Panc1 (cell line): ENCODE measurements around the gene PROSER1. TPM values are rescaled to one million over a fixed set of nuclear protein-coding genes. Genes with fewer than 3 reads are reported as not detected.

Experiments used
- ATAC-seq: fragments of 200-7000 bp; cut with Tn5 transposase; 2 replicates; pipeline ENCODE4 v1.9.1; 2020; ENCODE audit warnings: mild to moderate bottlenecking, moderate library complexity
- BruUV-seq: library from RNA; stranded (reverse); fragments of 400-500 nt; replicated peaks from 2 replicates; lab custom pipeline; 2021; lab: Mats Ljungman, UMichigan
- CTCF ChIA-PET: fragments of 300-600 bp; sonication (Branson Sonifier 250); formaldehyde crosslinking; loops from one replicate; lab custom pipeline; 2022; ENCODE audit warnings: antibody characterized with exemption; lab: Charles Lee
- POLR2A ChIA-PET: fragments of 300-600 bp; sonication (Branson Sonifier 250); formaldehyde crosslinking; loops from one replicate; lab custom pipeline; 2022; ENCODE audit warnings: antibody characterized with exemption; lab: Charles Lee
- DNase-seq: peaks from one replicate; pipeline ENCODE4 v3.0.0-alpha.2; 2010; ENCODE audit warnings: low read depth, low spot score
- H3K27ac ChIP-seq: 2 replicates; pipeline ENCODE4 v1.5.1; 2011; ENCODE audit warnings: mild to moderate bottlenecking, low read length, inconsistent platforms
- H3K27me3 ChIP-seq: fragments of 200-500 bp; sonication (Bioruptor generic); 2 replicates; pipeline ENCODE4 v1.6.0; 2014; ENCODE audit warnings: low read length, inconsistent platforms; ENCODE audit not compliant: control insufficient read depth, insufficient read depth
- H3K36me3 ChIP-seq: fragments of 200-500 bp; sonication (Bioruptor generic); 2 replicates; pipeline ENCODE4 v1.5.1; 2014; ENCODE audit warnings: inconsistent platforms, mild to moderate bottlenecking, low read length, moderate library complexity; ENCODE audit not compliant: control insufficient read depth, insufficient read depth
- H3K4me1 ChIP-seq: 2 replicates; pipeline ENCODE4 v1.5.1; 2011; ENCODE audit warnings: inconsistent platforms, mild to moderate bottlenecking, low read length, moderate library complexity; ENCODE audit not compliant: control insufficient read depth, insufficient read depth
- H3K4me3 ChIP-seq, 2 experiments: 2 replicates each; pipeline ENCODE4 v1.5.1; 2011 to 2012; ENCODE audit warnings: low read depth in 2 of 2, low read length in 2 of 2, mild to moderate bottlenecking in 2 of 2, inconsistent platforms in 1 of 2, moderate library complexity in 1 of 2
- H3K9me3 ChIP-seq: fragments of 200-500 bp; sonication (Bioruptor generic); 2 replicates; pipeline ENCODE4 v1.5.1; 2014; ENCODE audit warnings: low read depth, mild to moderate bottlenecking, inconsistent platforms, low read length, moderate library complexity; ENCODE audit not compliant: control insufficient read depth, insufficient read depth
- CTCF ChIP-seq: fragments of 450-650 bp; IDR thresholded peaks from 2 replicates; pipeline ENCODE4 v1.5.1; 2017; ENCODE audit warnings: mild to moderate bottlenecking
- POLR2AphosphoS5 ChIP-seq: IDR thresholded peaks from 2 replicates; pipeline ENCODE4 v1.6.1; 2012; ENCODE audit warnings: mild to moderate bottlenecking, low read depth, low read length, moderate library complexity
- SIN3A ChIP-seq: IDR thresholded peaks from 2 replicates; pipeline ENCODE4 v1.6.1; 2012; ENCODE audit warnings: low read depth, mild to moderate bottlenecking, low read length, moderate library complexity, borderline replicate concordance; ENCODE audit not compliant: insufficient read depth
- TCF7L2 ChIP-seq: IDR thresholded peaks from 2 replicates; pipeline ENCODE4 v1.6.1; 2011; ENCODE audit warnings: mild to moderate bottlenecking, low read depth, low read length, inconsistent platforms
- in situ Hi-C: cut with HindIII; loops from 2 replicates; pipeline ENCODE4 v1.10.0; 2016; ENCODE audit warnings: low sequenced_read_pairs, low pct_unique_long_range_greater_than_20kb
- intact Hi-C: fragments of 100-400 bp; cut with micrococcal nuclease; formaldehyde crosslinking; loops from one replicate; pipeline ENCODE4 v1.10.0; 2022; ENCODE audit not compliant: unreplicated experiment
- total RNA-seq: library from RNA; stranded (reverse); gene quantifications from one replicate; pipeline ENCODE4 v1.2.1, GENCODE V29; 2021; ENCODE audit not compliant: unreplicated experiment
- TF ChIP-seq, protein P1 (sequence below), 2 experiments: IDR thresholded peaks; 2 replicates each; pipeline ENCODE4 v1.6.1; 2011 to 2012; ENCODE audit warnings: low read depth in 2 of 2, control low read depth in 1 of 2, low read length in 1 of 2, mild to moderate bottlenecking in 1 of 2, moderate library complexity in 1 of 2; ENCODE audit not compliant: insufficient read depth in 1 of 2

The PROSER1 gene
- total RNA-seq, 1 experiment from 2014 or later, result 24.7 TPM

GRCh38 chr13:39073983-39074382 is 36.1 kb upstream of the PROSER1 start:
- 0 out of 2 replicates have a peak, but pooled peaks cover 2% of the 10 kb centered on the region for H3K27me3 ChIP-seq
- TF ChIP-seq POLR2AphosphoS5 (no peak), CTCF (no peak)
- POLR2A ChIA-PET, result no interaction called here
- H3K4me3 ChIP-seq, result no peak overlapping the region
- H3K9me3 ChIP-seq, result no peaks in the 10 kb centered on the region
- ATAC-seq (no peak), DNase-seq (no peak)
- no peaks in the 10 kb centered on the region for H3K4me1 ChIP-seq
- H3K36me3 ChIP-seq, result no peaks in the 10 kb centered on the region
- BruUV-seq, result no TSS peak
- H3K27ac ChIP-seq, result no peak overlapping the region
- intact Hi-C loops, result no loop called here
- in situ Hi-C loops, result no loop called here
- CTCF ChIA-PET, result no interaction called here

DNA sequence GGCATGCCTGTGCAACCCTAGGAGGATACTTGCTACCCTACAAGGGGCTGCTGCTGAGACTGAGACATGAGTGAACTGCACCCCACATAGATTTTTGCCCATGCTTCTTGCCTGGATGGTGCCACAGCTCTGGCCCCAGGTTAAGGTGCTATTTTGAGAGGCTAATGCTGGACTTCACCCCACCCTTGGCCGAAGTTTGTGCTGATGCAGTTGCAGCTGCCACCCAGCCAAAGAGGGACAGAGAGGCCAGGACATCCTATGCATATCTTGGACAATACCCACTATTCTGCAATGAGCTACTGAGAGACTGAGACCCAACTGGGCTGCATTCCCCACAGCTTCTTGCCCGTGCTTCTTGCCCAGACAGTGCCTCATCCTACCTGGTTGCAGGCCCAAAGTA is 35.0 kb upstream of the PROSER1 start:
- Histone ChIP-seq H3K4me1 (no peaks in the 10 kb centered on the region), H3K27ac (no peak overlapping the region), H3K9me3 (no peaks in the 10 kb centered on the region), H3K27me3 (0 out of 2 replicates have a peak, but pooled peaks cover 2% of the 10 kb centered on the region), H3K36me3 (no peaks in the 10 kb centered on the region), H3K4me3 (no peak overlapping the region)
- no peak for DNase-seq
- no peak for ATAC-seq
- ChIA-PET CTCF (no interaction called here), POLR2A (no interaction called here)
- no peak for TF ChIP-seq TCF7L2
- TF ChIP-seq, protein P1, sequence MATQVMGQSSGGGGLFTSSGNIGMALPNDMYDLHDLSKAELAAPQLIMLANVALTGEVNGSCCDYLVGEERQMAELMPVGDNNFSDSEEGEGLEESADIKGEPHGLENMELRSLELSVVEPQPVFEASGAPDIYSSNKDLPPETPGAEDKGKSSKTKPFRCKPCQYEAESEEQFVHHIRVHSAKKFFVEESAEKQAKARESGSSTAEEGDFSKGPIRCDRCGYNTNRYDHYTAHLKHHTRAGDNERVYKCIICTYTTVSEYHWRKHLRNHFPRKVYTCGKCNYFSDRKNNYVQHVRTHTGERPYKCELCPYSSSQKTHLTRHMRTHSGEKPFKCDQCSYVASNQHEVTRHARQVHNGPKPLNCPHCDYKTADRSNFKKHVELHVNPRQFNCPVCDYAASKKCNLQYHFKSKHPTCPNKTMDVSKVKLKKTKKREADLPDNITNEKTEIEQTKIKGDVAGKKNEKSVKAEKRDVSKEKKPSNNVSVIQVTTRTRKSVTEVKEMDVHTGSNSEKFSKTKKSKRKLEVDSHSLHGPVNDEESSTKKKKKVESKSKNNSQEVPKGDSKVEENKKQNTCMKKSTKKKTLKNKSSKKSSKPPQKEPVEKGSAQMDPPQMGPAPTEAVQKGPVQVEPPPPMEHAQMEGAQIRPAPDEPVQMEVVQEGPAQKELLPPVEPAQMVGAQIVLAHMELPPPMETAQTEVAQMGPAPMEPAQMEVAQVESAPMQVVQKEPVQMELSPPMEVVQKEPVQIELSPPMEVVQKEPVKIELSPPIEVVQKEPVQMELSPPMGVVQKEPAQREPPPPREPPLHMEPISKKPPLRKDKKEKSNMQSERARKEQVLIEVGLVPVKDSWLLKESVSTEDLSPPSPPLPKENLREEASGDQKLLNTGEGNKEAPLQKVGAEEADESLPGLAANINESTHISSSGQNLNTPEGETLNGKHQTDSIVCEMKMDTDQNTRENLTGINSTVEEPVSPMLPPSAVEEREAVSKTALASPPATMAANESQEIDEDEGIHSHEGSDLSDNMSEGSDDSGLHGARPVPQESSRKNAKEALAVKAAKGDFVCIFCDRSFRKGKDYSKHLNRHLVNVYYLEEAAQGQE (IDR thresholded peaks at IDR 0.05; ENCODE audit: insufficient read depth in 1 of 2, low read depth in 2 of 2, low read length in 1 of 2), result no peak
- TF ChIP-seq SIN3A, result no peak
- no peak for TF ChIP-seq CTCF
- TF ChIP-seq POLR2AphosphoS5, result no peak
- in situ Hi-C loops (no loop called here), intact Hi-C loops (no loop called here)
- no TSS peak for BruUV-seq
